GM18867 (cell line): ENCODE measurements around the gene DEPDC5.

ENCODE experiments used
- ATAC-seq: cut with Tn5 transposase; IDR thresholded peaks from one replicate; pipeline ENCODE4 v1.9.1; 2021; ENCODE audit warnings: mild to moderate bottlenecking, moderate library complexity; ENCODE audit not compliant: unreplicated experiment

The DEPDC5 gene

GRCh38 chr22:31846161-31847115 is 92.6 kb downstream of the DEPDC5 start:
- ATAC-seq, result no peak

- no peak for ATAC-seq
These were observed 94.6 kb downstream of the DEPDC5 start for GRCh38 chr22:31848411-31848810.

GRCh38 chr22:31850135-31850534 is 96.3 kb downstream of the DEPDC5 start:
- no peak for ATAC-seq

- ATAC-seq, result no peak
These were observed 99.0 kb downstream of the DEPDC5 start for GRCh38 chr22:31852691-31853421.

GRCh38 chr22:31853736-31854495 is 100.1 kb downstream of the DEPDC5 start:
- no peak for ATAC-seq

- ATAC-seq, result no peak
These were observed 103.4 kb downstream of the DEPDC5 start for GRCh38 chr22:31857247-31857646.

- no peak for ATAC-seq
These were observed 107.5 kb downstream of the DEPDC5 start for GRCh38 chr22:31861226-31861840.

- ATAC-seq, result no peak
These were observed 113.1 kb downstream of the DEPDC5 start for GRCh38 chr22:31866918-31867317.

GRCh38 chr22:31867386-31868153 is 113.8 kb downstream of the DEPDC5 start:
- no peak for ATAC-seq

- no peak for ATAC-seq
These were observed 115.9 kb downstream of the DEPDC5 start for GRCh38 chr22:31869739-31870138.

- no peak for ATAC-seq
These were observed 117.1 kb downstream of the DEPDC5 start for GRCh38 chr22:31870890-31871289.

- ATAC-seq, result no peak
These were observed 117.7 kb downstream of the DEPDC5 start for GRCh38 chr22:31871480-31871879.

- ATAC-seq, result no peak
These were observed 118.4 kb downstream of the DEPDC5 start for GRCh38 chr22:31872209-31872608.

- no peak for ATAC-seq
These were observed 121.0 kb downstream of the DEPDC5 start for GRCh38 chr22:31874821-31875220.

- no peak for ATAC-seq
These were observed 122.5 kb downstream of the DEPDC5 start for GRCh38 chr22:31876156-31876920.

- no peak for ATAC-seq
These were observed 125.8 kb downstream of the DEPDC5 start for GRCh38 chr22:31879585-31879984.

GRCh38 chr22:31881200-31881599 is 127.4 kb downstream of the DEPDC5 start:
- ATAC-seq, result no peak

GRCh38 chr22:31881865-31882264 is 128.0 kb downstream of the DEPDC5 start:
- no peak for ATAC-seq

GRCh38 chr22:31882971-31883370 is 129.2 kb downstream of the DEPDC5 start:
- ATAC-seq, result no peak
